ENCODE data around the gene CLMP.
A peak's percentile ranks its signal among the peaks of the same experiment; 100 is the strongest.
"Not testable (repeated sequence)": the region's sequence is repeated elsewhere in the genome, so short reads cannot be mapped to it uniquely, and the experiment has no call there.

Gene CLMP

GRCh38 chr11:123217897-123218296 is 22.8 kb upstream of the CLMP start:
- DNase-seq = no peak

GRCh38 chr11:123216249-123216648 is 21.2 kb upstream of the CLMP start:
- no peak for DNase-seq

GRCh38 chr11:123214940-123215339 is 19.9 kb upstream of the CLMP start:
- DNase-seq = no peak

- no peak for DNase-seq
Measured at GRCh38 chr11:123214396-123214795, 19.3 kb upstream of the CLMP start.

GRCh38 chr11:123213307-123213771 is 18.3 kb upstream of the CLMP start:
- DNase-seq = no peak

- DNase-seq = no peak
Measured at GRCh38 chr11:123212406-123212805, 17.4 kb upstream of the CLMP start.

- no peak for DNase-seq
Measured at GRCh38 chr11:123211981-123212380, 16.9 kb upstream of the CLMP start.

- no peak for DNase-seq
Measured at GRCh38 chr11:123211149-123211852, 16.3 kb upstream of the CLMP start.

- no peak for DNase-seq
Measured at GRCh38 chr11:123209591-123209990, 14.5 kb upstream of the CLMP start.

GRCh38 chr11:123206791-123207434 is 11.9 kb upstream of the CLMP start:
- DNase-seq = peak; percentile 95

- not testable (repeated sequence) for DNase-seq
Measured at GRCh38 chr11:123206055-123206454, 11.0 kb upstream of the CLMP start.

- DNase-seq = no peak
Measured at GRCh38 chr11:123203934-123204333, 8.9 kb upstream of the CLMP start.

- DNase-seq = peak; percentile 66
Measured at GRCh38 chr11:123203471-123203870, 8.4 kb upstream of the CLMP start.

- DNase-seq = peak; percentile 66
Measured at GRCh38 chr11:123202155-123203151, 7.4 kb upstream of the CLMP start.

- no peak for DNase-seq
Measured at GRCh38 chr11:123200264-123200663, 5.2 kb upstream of the CLMP start.

- peak; percentile 77 for DNase-seq
Measured at GRCh38 chr11:123197711-123198110, 2.7 kb upstream of the CLMP start.

- DNase-seq = peak; percentile 68
Measured at GRCh38 chr11:123196060-123196714, 1.1 kb upstream of the CLMP start.

- DNase-seq = peak; percentile 86
Measured at GRCh38 chr11:123194337-123195187, 486 bp downstream of the CLMP start.

- DNase-seq = peak; percentile 63
Measured at GRCh38 chr11:123193742-123194141, 1.3 kb downstream of the CLMP start.

GRCh38 chr11:123191939-123192338 is 3.1 kb downstream of the CLMP start:
- DNase-seq = no peak

GRCh38 chr11:123190518-123190917 is 4.5 kb downstream of the CLMP start:
- DNase-seq = no peak
